Lower leg skin (tissue), 3 donors: ENCODE data around the gene DBH.

Source experiments
- CTCF ChIP-seq, 3 donors: fragments of 450-650 bp; IDR thresholded peaks; one replicate each; pipeline ENCODE4 v1.5.1; 2016; ENCODE audit warnings: antibody characterized with exemption in 3 of 3, mild to moderate bottlenecking in 3 of 3, moderate library complexity in 2 of 3
- POLR2A ChIP-seq, 2 donors: fragments of 450-650 bp; IDR thresholded peaks; one replicate each; pipeline ENCODE4 v1.6.1; 2016 to 2017; ENCODE audit warnings: antibody characterized with exemption in 2 of 2, mild to moderate bottlenecking in 1 of 2, moderate library complexity in 1 of 2

DNA sequence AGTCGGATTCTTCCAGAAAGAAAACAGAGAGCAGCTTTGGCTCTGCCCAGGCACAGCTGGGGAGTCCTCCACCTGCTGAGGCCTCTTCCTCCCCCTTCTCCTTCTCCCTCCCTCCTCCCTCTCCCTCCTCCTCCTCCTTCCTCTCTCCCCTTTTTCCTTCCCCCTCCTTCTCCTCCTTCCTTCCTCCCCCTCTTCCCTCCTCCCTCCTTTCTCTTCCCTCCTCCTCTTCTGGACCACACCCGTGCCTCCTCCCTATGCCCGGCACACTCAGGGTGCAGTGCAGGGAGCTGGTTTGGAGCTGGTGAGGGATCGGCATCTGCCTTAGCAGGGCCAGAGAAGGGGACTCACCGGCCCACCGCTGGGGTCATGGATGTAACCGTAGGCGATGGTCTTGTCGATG lies 30.2 kb downstream of the DBH start:
- TF ChIP-seq CTCF (IDR thresholded peaks at IDR 0.05) (no peak), POLR2A (IDR thresholded peaks at IDR 0.05) (no peak)
